22Rv1 (cell line): ENCODE results near the gene SCN5A.

ENCODE experiments used
- H3K27ac ChIP-seq: fragments of 450-650 bp; 2 replicates; pipeline ENCODE4 v1.5.1; 2017
- ZFX ChIP-seq: fragments of 450-650 bp; IDR thresholded peaks from 2 replicates; pipeline ENCODE4 v1.6.1; 2017; ENCODE audit warnings: antibody characterized with exemption, borderline replicate concordance
- TF ChIP-seq, protein P1 (sequence below): fragments of 450-650 bp; IDR thresholded peaks from 2 replicates; pipeline ENCODE4 v1.5.1; 2017; ENCODE audit warnings: mild to moderate bottlenecking

SCN5A gene

DNA sequence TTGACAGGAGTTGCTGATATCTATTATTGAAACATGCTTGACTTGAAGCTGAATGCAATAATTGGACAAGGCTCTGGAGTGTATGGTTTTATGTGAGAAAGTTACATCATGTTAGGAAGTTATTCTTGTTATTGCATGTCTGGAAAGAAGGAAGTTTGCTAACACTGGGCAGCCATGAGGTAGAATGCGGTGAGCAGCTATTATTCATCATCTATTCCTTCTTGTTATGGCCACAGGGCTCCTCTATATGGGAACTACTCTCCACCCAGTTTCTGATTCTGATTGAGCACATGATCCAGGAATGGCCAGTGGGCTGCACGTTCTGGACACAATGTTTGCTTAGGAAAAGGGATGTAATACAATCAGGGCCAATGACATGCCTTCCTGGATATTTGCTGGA, 37.8 kb upstream of the SCN5A start:
- TF ChIP-seq ZFX, result no peak
- TF ChIP-seq, protein P1, sequence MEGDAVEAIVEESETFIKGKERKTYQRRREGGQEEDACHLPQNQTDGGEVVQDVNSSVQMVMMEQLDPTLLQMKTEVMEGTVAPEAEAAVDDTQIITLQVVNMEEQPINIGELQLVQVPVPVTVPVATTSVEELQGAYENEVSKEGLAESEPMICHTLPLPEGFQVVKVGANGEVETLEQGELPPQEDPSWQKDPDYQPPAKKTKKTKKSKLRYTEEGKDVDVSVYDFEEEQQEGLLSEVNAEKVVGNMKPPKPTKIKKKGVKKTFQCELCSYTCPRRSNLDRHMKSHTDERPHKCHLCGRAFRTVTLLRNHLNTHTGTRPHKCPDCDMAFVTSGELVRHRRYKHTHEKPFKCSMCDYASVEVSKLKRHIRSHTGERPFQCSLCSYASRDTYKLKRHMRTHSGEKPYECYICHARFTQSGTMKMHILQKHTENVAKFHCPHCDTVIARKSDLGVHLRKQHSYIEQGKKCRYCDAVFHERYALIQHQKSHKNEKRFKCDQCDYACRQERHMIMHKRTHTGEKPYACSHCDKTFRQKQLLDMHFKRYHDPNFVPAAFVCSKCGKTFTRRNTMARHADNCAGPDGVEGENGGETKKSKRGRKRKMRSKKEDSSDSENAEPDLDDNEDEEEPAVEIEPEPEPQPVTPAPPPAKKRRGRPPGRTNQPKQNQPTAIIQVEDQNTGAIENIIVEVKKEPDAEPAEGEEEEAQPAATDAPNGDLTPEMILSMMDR, result no peak
- no peak overlapping the region for H3K27ac ChIP-seq

DNA sequence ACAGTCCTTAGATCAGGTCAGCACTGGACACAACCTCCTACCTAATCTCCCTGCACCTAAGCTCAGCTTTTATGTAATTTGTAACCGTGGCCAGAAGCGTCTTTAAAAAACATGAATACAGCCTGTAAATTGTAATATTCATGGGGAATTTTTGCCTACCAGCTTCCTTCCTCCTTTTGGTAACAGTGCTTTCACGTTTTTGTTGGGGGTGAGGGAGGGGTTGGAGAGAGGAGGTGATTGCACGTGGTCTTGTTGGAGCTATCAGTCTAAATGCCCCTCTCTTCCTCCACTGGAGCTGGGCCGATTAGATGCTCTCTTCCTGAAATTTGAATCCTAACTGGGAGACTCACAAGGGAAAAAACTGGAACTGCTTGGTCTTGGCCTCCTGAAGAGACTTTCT, 35.1 kb upstream of the SCN5A start:
- TF ChIP-seq, protein P1, result no peak
- no peak for TF ChIP-seq ZFX
- H3K27ac ChIP-seq, result no peak overlapping the region

DNA sequence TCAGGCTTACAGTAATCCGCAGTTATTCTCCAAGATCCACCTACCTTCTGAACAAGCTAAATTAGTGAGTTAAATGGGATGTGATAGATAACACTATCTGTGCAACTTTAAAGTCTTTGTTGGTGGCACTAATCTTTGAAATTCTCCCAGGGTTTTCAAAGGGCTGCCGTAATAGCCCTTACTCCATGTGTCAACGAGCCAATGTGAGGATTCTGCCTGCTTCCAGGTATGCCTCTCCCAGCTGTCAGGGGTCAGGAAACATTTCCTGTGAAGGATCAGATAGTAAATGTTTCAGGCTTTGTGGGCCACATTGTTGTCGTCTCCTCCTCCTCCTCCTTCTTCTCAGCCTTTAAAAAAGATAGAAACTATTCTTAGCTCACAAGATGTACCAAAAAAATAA, 20.2 kb upstream of the SCN5A start:
- TF ChIP-seq, protein P1, result no peak
- no peak for TF ChIP-seq ZFX
- H3K27ac ChIP-seq, result no peak overlapping the region

DNA sequence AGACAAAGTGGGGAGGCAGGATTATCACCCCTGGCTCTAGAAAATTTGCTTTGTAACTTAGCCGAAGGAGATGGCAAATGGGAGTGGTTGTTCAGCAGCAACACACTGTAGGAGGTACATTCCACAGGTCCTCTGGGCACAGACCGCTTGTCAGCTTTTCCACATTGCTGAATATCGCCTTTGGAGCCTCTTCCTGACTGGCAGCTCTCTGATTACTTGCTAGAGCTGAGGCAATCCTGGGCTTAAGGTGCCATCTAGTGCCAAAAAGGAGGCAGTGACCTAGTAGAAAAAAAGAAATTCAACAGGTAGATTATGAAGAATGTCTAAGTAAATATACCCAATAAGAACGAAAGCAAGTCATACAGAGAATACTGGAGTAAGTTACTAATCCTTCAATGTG, 13.1 kb upstream of the SCN5A start:
- H3K27ac ChIP-seq, result no peak overlapping the region
- TF ChIP-seq, protein P1, result peak; percentile 48
- TF ChIP-seq ZFX, result no peak

DNA sequence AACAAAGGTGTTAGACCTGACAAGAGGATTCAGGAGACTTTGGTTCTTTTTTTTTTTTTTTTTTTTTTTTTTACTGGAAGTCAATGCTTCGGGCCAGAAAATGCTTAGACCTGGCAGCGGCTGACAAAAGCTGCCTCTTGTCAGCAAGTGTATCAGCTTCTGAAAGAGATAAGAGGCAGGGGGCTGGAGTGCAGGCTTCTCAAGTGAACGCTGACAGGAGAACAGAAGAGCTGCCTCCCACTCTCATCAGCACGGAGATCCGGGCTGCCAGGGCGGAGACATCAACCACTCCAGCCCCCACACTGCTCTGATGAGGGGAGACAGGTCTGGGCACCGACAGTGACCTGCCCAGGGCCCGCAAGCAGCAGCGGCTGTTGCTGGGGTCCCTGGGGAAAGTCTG, 9.4 kb upstream of the SCN5A start:
- no peak overlapping the region for H3K27ac ChIP-seq
- TF ChIP-seq, protein P1, result no peak
- no peak for TF ChIP-seq ZFX

DNA sequence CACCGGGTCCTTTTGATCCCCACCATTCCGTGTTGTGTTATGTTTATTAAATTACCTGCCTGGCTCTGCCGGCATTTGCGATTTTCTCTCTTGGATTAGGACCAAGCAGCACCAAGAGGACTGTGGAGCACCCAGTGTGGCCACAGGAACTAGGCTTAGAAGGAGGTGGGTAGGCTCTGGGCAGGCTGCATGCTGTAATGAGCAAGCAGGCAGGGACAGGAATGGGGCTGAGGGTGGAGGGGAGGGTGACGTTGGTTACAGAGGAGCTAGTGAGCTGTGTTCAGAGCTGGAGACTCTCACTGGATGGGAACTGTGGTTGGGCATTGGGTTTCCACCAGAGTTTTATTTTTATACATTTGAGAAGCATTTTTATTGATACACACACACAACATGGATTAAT, 7.9 kb upstream of the SCN5A start:
- TF ChIP-seq, protein P1, result no peak
- no peak for TF ChIP-seq ZFX
- H3K27ac ChIP-seq, result no peak overlapping the region

DNA sequence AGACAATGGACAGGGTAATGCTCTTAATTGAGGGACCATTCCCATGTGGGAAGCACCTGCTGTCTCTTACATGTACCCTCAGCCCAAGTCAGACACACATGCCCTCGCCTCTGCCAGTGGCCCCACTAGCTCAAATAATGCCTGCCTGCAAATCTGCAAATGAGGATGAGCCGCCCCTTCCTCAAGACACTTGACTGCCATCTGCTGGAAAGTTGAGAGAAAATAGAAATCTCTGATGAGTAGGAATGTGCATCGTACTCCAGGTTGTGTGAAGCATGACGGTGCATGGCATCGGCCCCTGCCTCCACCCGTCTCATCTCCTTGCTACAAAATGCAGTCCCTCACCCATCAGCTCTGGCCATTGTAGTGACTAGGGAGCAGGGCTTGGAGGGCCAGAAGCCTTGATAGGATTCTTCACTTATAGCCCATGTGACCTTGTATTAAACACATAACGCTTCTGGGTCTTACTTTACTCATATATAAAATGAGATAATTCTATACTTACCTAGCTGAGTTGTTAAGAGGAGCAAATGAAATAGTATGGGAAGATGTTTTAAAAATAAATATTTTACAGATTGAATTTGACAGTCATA, 6.3 kb upstream of the SCN5A start:
- no peak overlapping the region for H3K27ac ChIP-seq
- no peak for TF ChIP-seq ZFX
- TF ChIP-seq, protein P1, result peak; percentile 79
